Astrocyte (in vitro differentiated cells and primary cell): ENCODE data around the gene TBXAS1.

Experiments
- EZH2 ChIP-seq: IDR thresholded peaks from 2 replicates; pipeline ENCODE4 v1.6.1; 2012; ENCODE audit warnings: mild to moderate bottlenecking, low read length, inconsistent platforms; ENCODE audit not compliant: insufficient read depth
- TF ChIP-seq, protein P1 (sequence below): IDR thresholded peaks from 2 replicates; pipeline ENCODE4 v1.5.1; 2011; ENCODE audit warnings: low read depth, mild to moderate bottlenecking, inconsistent platforms, low read length, moderate library complexity; ENCODE audit not compliant: insufficient read depth

DNA sequence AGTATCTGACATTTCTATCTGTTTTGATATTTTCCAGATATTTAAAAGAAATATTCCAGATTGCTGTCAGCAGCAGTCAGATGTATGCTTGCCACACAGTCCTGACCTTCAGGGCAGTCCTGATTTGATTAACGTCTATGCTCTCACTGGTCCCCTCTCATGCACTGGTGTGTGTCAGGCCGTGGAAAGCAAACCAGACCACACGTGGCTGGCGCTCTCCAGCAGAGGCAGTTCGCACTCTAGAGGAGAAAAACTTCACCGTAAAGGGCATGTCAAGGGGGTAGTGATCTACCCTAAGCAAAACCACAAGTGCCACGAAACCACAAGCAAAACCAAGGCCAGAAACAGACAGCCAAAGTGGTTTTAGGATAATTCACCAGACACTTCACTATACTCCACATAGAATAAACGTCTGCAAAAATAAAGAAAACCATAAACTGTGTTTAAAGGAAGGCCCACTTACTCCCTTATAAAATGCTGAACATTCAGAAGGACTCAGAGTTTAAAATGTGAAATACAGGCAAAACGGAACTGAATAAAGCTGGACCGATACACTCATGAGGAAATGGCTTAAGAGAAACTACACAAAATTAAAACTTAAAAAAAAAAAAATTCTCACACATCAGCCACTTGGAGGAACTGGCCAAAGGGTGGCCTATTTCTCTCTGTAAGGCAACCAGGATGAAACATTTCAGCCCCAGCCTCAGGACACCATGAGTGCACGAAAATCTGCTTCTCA, 207.3 kb downstream of the TBXAS1 start:
- TF ChIP-seq, protein P1, sequence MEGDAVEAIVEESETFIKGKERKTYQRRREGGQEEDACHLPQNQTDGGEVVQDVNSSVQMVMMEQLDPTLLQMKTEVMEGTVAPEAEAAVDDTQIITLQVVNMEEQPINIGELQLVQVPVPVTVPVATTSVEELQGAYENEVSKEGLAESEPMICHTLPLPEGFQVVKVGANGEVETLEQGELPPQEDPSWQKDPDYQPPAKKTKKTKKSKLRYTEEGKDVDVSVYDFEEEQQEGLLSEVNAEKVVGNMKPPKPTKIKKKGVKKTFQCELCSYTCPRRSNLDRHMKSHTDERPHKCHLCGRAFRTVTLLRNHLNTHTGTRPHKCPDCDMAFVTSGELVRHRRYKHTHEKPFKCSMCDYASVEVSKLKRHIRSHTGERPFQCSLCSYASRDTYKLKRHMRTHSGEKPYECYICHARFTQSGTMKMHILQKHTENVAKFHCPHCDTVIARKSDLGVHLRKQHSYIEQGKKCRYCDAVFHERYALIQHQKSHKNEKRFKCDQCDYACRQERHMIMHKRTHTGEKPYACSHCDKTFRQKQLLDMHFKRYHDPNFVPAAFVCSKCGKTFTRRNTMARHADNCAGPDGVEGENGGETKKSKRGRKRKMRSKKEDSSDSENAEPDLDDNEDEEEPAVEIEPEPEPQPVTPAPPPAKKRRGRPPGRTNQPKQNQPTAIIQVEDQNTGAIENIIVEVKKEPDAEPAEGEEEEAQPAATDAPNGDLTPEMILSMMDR: no peak
- TF ChIP-seq EZH2: no peak
